OCI-LY3 (cell line): ENCODE data around the gene NFATC3.

Experiments used
- H2AFZ ChIP-seq: fragments of 200-600, 300-600 bp; shearing (Covaris generic); 2 replicates; pipeline ENCODE4 v1.6.0; 2014; ENCODE audit warnings: antibody characterized with exemption, low read depth, low read length
- H3K27ac ChIP-seq: fragments of 200-600, 300-600 bp; sonication (generic); 2 replicates; pipeline ENCODE4 v1.5.1; 2014; ENCODE audit warnings: mild to moderate bottlenecking, low read length, moderate library complexity, mixed read lengths
- H3K27me3 ChIP-seq: fragments of 200-600, 300-600 bp; sonication (generic); 2 replicates; pipeline ENCODE4 v1.6.1; 2014; ENCODE audit warnings: low read depth, low read length, mixed read lengths
- H3K36me3 ChIP-seq: fragments of 200-600, 300-600 bp; sonication (generic); replicated peaks from 2 replicates; pipeline ENCODE3; 2014; ENCODE audit warnings: low read depth, low read length, mixed read lengths
- H3K4me1 ChIP-seq: fragments of 300-600, 200-600 bp; sonication (generic); 2 replicates; pipeline ENCODE4 v1.6.1; 2014; ENCODE audit warnings: low read length, mixed read lengths
- H3K4me2 ChIP-seq: fragments of 200-600, 300-600 bp; sonication (generic); 2 replicates; pipeline ENCODE4 v1.6.1; 2014; ENCODE audit warnings: low read length, mixed read lengths
- H3K4me3 ChIP-seq: fragments of 300-600, 200-600 bp; sonication (generic); 2 replicates; pipeline ENCODE4 v1.5.1; 2014; ENCODE audit warnings: antibody characterized with exemption, mild to moderate bottlenecking, low read length, moderate library complexity
- H3K79me2 ChIP-seq: fragments of 300-600, 200-600 bp; shearing (Covaris generic); 2 replicates; pipeline ENCODE4 v1.6.1; 2014; ENCODE audit warnings: mild to moderate bottlenecking, low read length, mixed read lengths
- H3K9ac ChIP-seq: fragments of 300-600, 200-600 bp; shearing (Covaris generic); 2 replicates; pipeline ENCODE4 v1.6.0; 2014; ENCODE audit warnings: mild to moderate bottlenecking, low read length, moderate library complexity
- H3K9me3 ChIP-seq: fragments of 200-600, 300-600 bp; shearing (Covaris generic); 2 replicates; pipeline ENCODE4 v1.6.1; 2014; ENCODE audit warnings: low read length, mixed read lengths; ENCODE audit not compliant: insufficient read depth
- H4K20me1 ChIP-seq: fragments of 200-600, 300-600 bp; sonication (generic); 2 replicates; pipeline ENCODE4 v1.6.1; 2016; ENCODE audit warnings: low read length, mixed read lengths; ENCODE audit not compliant: insufficient read depth
- EZH2phosphoT487 ChIP-seq: fragments of 200-600 bp; shearing (Covaris generic); IDR thresholded peaks from 2 replicates; pipeline ENCODE4 v1.6.1; 2018; ENCODE audit warnings: antibody characterized with exemption, mixed run types, low read depth
- TF ChIP-seq, protein P1 (sequence below): fragments of 200-600, 300-600 bp; sonication (generic); IDR thresholded peaks from 2 replicates; pipeline ENCODE4 v1.5.1; 2014; ENCODE audit warnings: antibody characterized with exemption, low read length, low read depth

Gene NFATC3

GRCh38 chr16:68275611-68276191 lies 190.5 kb downstream of the NFATC3 start:
- peak overlapping the region; percentile 38 for H3K4me2 ChIP-seq

GRCh38 chr16:68276223-68276622 lies 191.1 kb downstream of the NFATC3 start:
- peak overlapping the region; percentile 76 for H3K27ac ChIP-seq
- peak overlapping the region; percentile 15; the same call in 1 of the 2 replicates for H3K9ac ChIP-seq
- peaks cover 12% of the 10 kb centered on the region; the same call in 1 of the 2 replicates for H4K20me1 ChIP-seq
- H3K79me2 ChIP-seq = peaks cover 26% of the 10 kb centered on the region
- no peak for TF ChIP-seq EZH2phosphoT487
- TF ChIP-seq, protein P1, sequence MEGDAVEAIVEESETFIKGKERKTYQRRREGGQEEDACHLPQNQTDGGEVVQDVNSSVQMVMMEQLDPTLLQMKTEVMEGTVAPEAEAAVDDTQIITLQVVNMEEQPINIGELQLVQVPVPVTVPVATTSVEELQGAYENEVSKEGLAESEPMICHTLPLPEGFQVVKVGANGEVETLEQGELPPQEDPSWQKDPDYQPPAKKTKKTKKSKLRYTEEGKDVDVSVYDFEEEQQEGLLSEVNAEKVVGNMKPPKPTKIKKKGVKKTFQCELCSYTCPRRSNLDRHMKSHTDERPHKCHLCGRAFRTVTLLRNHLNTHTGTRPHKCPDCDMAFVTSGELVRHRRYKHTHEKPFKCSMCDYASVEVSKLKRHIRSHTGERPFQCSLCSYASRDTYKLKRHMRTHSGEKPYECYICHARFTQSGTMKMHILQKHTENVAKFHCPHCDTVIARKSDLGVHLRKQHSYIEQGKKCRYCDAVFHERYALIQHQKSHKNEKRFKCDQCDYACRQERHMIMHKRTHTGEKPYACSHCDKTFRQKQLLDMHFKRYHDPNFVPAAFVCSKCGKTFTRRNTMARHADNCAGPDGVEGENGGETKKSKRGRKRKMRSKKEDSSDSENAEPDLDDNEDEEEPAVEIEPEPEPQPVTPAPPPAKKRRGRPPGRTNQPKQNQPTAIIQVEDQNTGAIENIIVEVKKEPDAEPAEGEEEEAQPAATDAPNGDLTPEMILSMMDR = no peak
- peaks cover 35% of the 10 kb centered on the region for H3K4me1 ChIP-seq
- peak overlapping the region; percentile 38 for H3K4me2 ChIP-seq
- H3K36me3 ChIP-seq = peaks cover 22% of the 10 kb centered on the region
- H3K27me3 ChIP-seq = no peaks in the 10 kb centered on the region
- no peak overlapping the region for H3K4me3 ChIP-seq
- no peak overlapping the region for H2AFZ ChIP-seq
- H3K9me3 ChIP-seq = no peaks in the 10 kb centered on the region

More at GRCh38 chr16:68275611-68276191, 190.5 kb downstream of the NFATC3 start:
- Histone ChIP-seq H3K4me3 (no peak overlapping the region), H3K79me2 (peaks cover 32% of the 10 kb centered on the region), H3K4me1 (peaks cover 35% of the 10 kb centered on the region), H3K9me3 (no peaks in the 10 kb centered on the region), H4K20me1 (peaks cover 12% of the 10 kb centered on the region; the same call in 1 of the 2 replicates), H3K27ac (peak overlapping the region; percentile 76), H2AFZ (no peak overlapping the region), H3K27me3 (no peaks in the 10 kb centered on the region), H3K9ac (peak overlapping the region; percentile 15; the same call in 1 of the 2 replicates), H3K36me3 (peaks cover 22% of the 10 kb centered on the region)
- TF ChIP-seq, protein P1 = no peak
- no peak for TF ChIP-seq EZH2phosphoT487
